HG03066 (cell line): ENCODE data around the gene PKP1.

Experiments
- ATAC-seq: cut with Tn5 transposase; IDR thresholded peaks from one replicate; pipeline ENCODE4 v1.9.1; 2021; ENCODE audit warnings: low read depth; ENCODE audit not compliant: unreplicated experiment

Gene PKP1

GRCh38 chr1:201260236-201260590 lies 23.1 kb upstream of the PKP1 start:
- no peak for ATAC-seq

GRCh38 chr1:201260648-201261311 lies 22.5 kb upstream of the PKP1 start:
- ATAC-seq: no peak

- ATAC-seq: no peak
Measured at GRCh38 chr1:201261771-201262547, 21.3 kb upstream of the PKP1 start.

GRCh38 chr1:201262963-201263608 lies 20.2 kb upstream of the PKP1 start:
- no peak for ATAC-seq

- ATAC-seq: no peak
Measured at GRCh38 chr1:201264072-201264471, 19.2 kb upstream of the PKP1 start.

GRCh38 chr1:201264554-201264953 lies 18.8 kb upstream of the PKP1 start:
- no peak for ATAC-seq

GRCh38 chr1:201265756-201266155 lies 17.6 kb upstream of the PKP1 start:
- ATAC-seq: no peak

- no peak for ATAC-seq
Measured at GRCh38 chr1:201266276-201266675, 17.0 kb upstream of the PKP1 start.

- ATAC-seq: no peak
Measured at GRCh38 chr1:201266774-201267173, 16.5 kb upstream of the PKP1 start.

GRCh38 chr1:201267481-201268229 lies 15.7 kb upstream of the PKP1 start:
- no peak for ATAC-seq

GRCh38 chr1:201268604-201269151 lies 14.6 kb upstream of the PKP1 start:
- no peak for ATAC-seq

- ATAC-seq: no peak
Measured at GRCh38 chr1:201269281-201269680, 14.0 kb upstream of the PKP1 start.

GRCh38 chr1:201269900-201270410 lies 13.4 kb upstream of the PKP1 start:
- ATAC-seq: no peak

GRCh38 chr1:201270616-201271390 lies 12.5 kb upstream of the PKP1 start:
- no peak for ATAC-seq

- ATAC-seq: no peak
Measured at GRCh38 chr1:201272799-201273198, 10.5 kb upstream of the PKP1 start.

- no peak for ATAC-seq
Measured at GRCh38 chr1:201274616-201275252, 8.6 kb upstream of the PKP1 start.

GRCh38 chr1:201275253-201275666 lies 8.0 kb upstream of the PKP1 start:
- ATAC-seq: no peak

GRCh38 chr1:201276891-201277290 lies 6.4 kb upstream of the PKP1 start:
- no peak for ATAC-seq

- no peak for ATAC-seq
Measured at GRCh38 chr1:201277441-201277840, 5.9 kb upstream of the PKP1 start.
